ENCODE results near the gene CCDC70.

DNA sequence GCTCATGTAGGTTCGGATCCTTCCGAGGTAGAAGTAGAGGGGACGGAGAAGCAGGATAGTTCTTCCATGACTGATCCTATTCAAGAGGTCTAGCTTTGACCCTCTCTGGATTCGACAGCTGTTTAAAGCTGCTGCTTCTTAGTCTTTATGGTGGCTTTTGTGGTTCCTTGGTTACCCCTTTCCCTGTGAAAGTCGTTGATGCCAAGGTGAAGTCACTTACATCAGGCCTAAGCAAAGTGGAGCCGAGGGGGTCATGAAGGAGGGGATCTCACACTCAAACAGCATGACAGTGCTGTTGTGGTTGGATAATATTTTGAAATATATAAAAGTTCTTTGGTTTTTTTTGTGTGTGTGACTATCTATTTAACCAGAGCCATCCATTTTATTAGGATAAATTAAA lies 8.1 kb downstream of the CCDC70 start:
- TF ChIP-seq, protein P1, sequence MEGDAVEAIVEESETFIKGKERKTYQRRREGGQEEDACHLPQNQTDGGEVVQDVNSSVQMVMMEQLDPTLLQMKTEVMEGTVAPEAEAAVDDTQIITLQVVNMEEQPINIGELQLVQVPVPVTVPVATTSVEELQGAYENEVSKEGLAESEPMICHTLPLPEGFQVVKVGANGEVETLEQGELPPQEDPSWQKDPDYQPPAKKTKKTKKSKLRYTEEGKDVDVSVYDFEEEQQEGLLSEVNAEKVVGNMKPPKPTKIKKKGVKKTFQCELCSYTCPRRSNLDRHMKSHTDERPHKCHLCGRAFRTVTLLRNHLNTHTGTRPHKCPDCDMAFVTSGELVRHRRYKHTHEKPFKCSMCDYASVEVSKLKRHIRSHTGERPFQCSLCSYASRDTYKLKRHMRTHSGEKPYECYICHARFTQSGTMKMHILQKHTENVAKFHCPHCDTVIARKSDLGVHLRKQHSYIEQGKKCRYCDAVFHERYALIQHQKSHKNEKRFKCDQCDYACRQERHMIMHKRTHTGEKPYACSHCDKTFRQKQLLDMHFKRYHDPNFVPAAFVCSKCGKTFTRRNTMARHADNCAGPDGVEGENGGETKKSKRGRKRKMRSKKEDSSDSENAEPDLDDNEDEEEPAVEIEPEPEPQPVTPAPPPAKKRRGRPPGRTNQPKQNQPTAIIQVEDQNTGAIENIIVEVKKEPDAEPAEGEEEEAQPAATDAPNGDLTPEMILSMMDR (IDR thresholded peaks at IDR 0.05): no peak
- no peak for TF ChIP-seq POLR2A (IDR thresholded peaks at IDR 0.05)
